ENCODE data around the gene S1PR1. TPM values are rescaled to one million over a fixed set of nuclear protein-coding genes. Genes with fewer than 3 reads are reported as not detected.
A peak's percentile ranks its signal among the peaks of the same experiment; 100 is the strongest.

Gene S1PR1
- total RNA-seq, 1 experiment from 2014 or later = 1.1 TPM

GRCh38 chr1:101238031-101238628 is 1.3 kb downstream of the S1PR1 start:
- ChIA-PET POLR2A (ENCODE audit: low non-redundant PET) (no interaction called here), CTCF (interaction anchor here (0.6 to 1.2 kb wide), 5 partner anchors 14 to 200 kb away, joined by 3 to 6 read pairs (median 4); no protein-coding TSS in a partner anchor)
- peaks cover 12% of the 10 kb centered on the region for H3K4me1 ChIP-seq (ENCODE audit: insufficient read depth, low read length, poor library complexity, severe bottlenecking)
- BruUV-seq (replicated peaks) = no TSS peak
- no peaks in the 10 kb centered on the region for H3K27me3 ChIP-seq (replicated peaks; ENCODE audit: insufficient read depth, low read depth, low read length, poor library complexity)
- intact Hi-C loops (cut with micrococcal nuclease; ENCODE audit: unreplicated experiment) = loop anchor here (5.0 to 10.0 kb wide), 2 partner anchors 211 to 283 kb away; partner anchors contain the start of gene DPH5
- peak overlapping the region; percentile 54 for H3K4me3 ChIP-seq (ENCODE audit: low read depth, low read length, poor library complexity, severe bottlenecking)
- no peaks in the 10 kb centered on the region for H3K36me3 ChIP-seq (ENCODE audit: insufficient read depth, low read length, poor library complexity, severe bottlenecking)
- no peak for DNase-seq (ENCODE audit: low spot score)
- H3K9me3 ChIP-seq (ENCODE audit: low read depth, low read length, poor library complexity, severe bottlenecking) = no peaks in the 10 kb centered on the region
- TF ChIP-seq EZH2 (IDR thresholded peaks at IDR 0.05; ENCODE audit: borderline replicate concordance, low read depth, low read length, poor library complexity, severe bottlenecking) (no peak), CTCF (conservative IDR thresholded peaks at IDR 0.05; ENCODE audit: low read depth, low read length) (no peak)
- H3K27ac ChIP-seq (ENCODE audit: low read depth, low read length, poor library complexity, severe bottlenecking) = no peak overlapping the region

GRCh38 chr1:101238681-101239094 is 1.9 kb downstream of the S1PR1 start:
- BruUV-seq (replicated peaks) = no TSS peak
- DNase-seq (ENCODE audit: low spot score) = peak; percentile 91
- POLR2A ChIA-PET (ENCODE audit: low non-redundant PET) = no interaction called here

More at GRCh38 chr1:101238681-101239094, 1.9 kb downstream of the S1PR1 start:
- intact Hi-C loops (cut with micrococcal nuclease; ENCODE audit: unreplicated experiment) = loop anchor here (5.0 to 10.0 kb wide), 2 partner anchors 211 to 284 kb away; partner anchors contain the start of gene DPH5
- H3K4me1 ChIP-seq (ENCODE audit: insufficient read depth, low read length, poor library complexity, severe bottlenecking) = peaks cover 12% of the 10 kb centered on the region
- H3K27ac ChIP-seq (ENCODE audit: low read depth, low read length, poor library complexity, severe bottlenecking) = no peak overlapping the region
- CTCF ChIA-PET = interaction anchor here (0.6 to 1.2 kb wide), 4 partner anchors 14 to 199 kb away, joined by 3 to 6 read pairs (median 4); no protein-coding TSS in a partner anchor
- TF ChIP-seq EZH2 (IDR thresholded peaks at IDR 0.05; ENCODE audit: borderline replicate concordance, low read depth, low read length, poor library complexity, severe bottlenecking) = no peak
- TF ChIP-seq CTCF (conservative IDR thresholded peaks at IDR 0.05; ENCODE audit: low read depth, low read length) = peak; percentile 95
- H3K36me3 ChIP-seq (ENCODE audit: insufficient read depth, low read length, poor library complexity, severe bottlenecking) = no peaks in the 10 kb centered on the region
- peak overlapping the region; percentile 54 for H3K4me3 ChIP-seq (ENCODE audit: low read depth, low read length, poor library complexity, severe bottlenecking)
- H3K27me3 ChIP-seq (replicated peaks; ENCODE audit: insufficient read depth, low read depth, low read length, poor library complexity) = no peaks in the 10 kb centered on the region
- no peaks in the 10 kb centered on the region for H3K9me3 ChIP-seq (ENCODE audit: low read depth, low read length, poor library complexity, severe bottlenecking)

Data from A673 (cell line).